Measurements from ENCODE around the gene MAT2A. TPM values are rescaled to one million over a fixed set of nuclear protein-coding genes. Genes with fewer than 3 reads are reported as not detected.
A peak's percentile ranks its signal among the peaks of the same experiment; 100 is the strongest.
"Not testable (repeated sequence)": the region's sequence is repeated elsewhere in the genome, so short reads cannot be mapped to it uniquely, and the experiment has no call there.

Gene MAT2A
- total RNA-seq, 1 experiment from 2014 or later: 444 TPM

DNA sequence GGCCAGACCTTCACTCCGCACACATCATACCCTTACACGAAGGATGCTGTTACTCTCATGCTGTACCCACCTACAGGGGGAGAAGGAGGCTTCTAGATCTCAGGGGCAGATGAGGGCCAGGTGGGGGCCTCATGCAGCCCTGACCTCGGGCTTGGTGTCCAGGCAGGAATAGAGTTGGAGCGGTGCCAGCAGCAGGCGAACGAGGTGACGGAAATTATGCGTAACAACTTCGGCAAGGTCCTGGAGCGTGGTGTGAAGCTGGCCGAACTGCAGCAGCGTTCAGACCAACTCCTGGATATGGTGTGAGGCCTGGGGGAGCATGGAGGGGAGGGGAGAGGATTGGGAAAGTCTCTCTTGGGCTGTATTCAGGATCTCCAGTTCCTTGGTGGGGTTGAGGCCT is 52.6 kb downstream of the MAT2A start:
- TF ChIP-seq YY1 (IDR thresholded peaks at IDR 0.05; ENCODE audit: extremely low read depth, insufficient replicate concordance, low read depth, low read length): no peak
- no peak for TF ChIP-seq SP1 (IDR thresholded peaks at IDR 0.05; ENCODE audit: low read depth)
- TF ChIP-seq, protein P1, sequence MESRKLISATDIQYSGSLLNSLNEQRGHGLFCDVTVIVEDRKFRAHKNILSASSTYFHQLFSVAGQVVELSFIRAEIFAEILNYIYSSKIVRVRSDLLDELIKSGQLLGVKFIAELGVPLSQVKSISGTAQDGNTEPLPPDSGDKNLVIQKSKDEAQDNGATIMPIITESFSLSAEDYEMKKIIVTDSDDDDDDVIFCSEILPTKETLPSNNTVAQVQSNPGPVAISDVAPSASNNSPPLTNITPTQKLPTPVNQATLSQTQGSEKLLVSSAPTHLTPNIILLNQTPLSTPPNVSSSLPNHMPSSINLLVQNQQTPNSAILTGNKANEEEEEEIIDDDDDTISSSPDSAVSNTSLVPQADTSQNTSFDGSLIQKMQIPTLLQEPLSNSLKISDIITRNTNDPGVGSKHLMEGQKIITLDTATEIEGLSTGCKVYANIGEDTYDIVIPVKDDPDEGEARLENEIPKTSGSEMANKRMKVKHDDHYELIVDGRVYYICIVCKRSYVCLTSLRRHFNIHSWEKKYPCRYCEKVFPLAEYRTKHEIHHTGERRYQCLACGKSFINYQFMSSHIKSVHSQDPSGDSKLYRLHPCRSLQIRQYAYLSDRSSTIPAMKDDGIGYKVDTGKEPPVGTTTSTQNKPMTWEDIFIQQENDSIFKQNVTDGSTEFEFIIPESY (IDR thresholded peaks at IDR 0.05; ENCODE audit: extremely low read depth, insufficient replicate concordance, low read length): no peak
- TF ChIP-seq, protein P2, sequence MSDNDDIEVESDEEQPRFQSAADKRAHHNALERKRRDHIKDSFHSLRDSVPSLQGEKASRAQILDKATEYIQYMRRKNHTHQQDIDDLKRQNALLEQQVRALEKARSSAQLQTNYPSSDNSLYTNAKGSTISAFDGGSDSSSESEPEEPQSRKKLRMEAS (IDR thresholded peaks at IDR 0.05): no peak
- TF ChIP-seq ZNF274 (IDR thresholded peaks at IDR 0.05; ENCODE audit: low read depth, low read length): no peak
- Histone ChIP-seq H3K9me3 (ENCODE audit: control insufficient read depth in 1 of 2, insufficient read depth in 1 of 2, low read depth in 1 of 2, low read length in 2 of 2) (no peaks in the 10 kb centered on the region), H3K9me2 (ENCODE audit: insufficient read depth) (no peaks in the 10 kb centered on the region), H4K20me1 (ENCODE audit: insufficient read depth) (no peaks in the 10 kb centered on the region), H3K4me1 (ENCODE audit: control insufficient read depth in 1 of 2, insufficient read depth in 2 of 2, low read length in 2 of 2) (peaks cover 8 to 24% of the 10 kb centered on the region in 2 experiments), H2AFZ (ENCODE audit: low read depth, low read length, poor library complexity, severe bottlenecking) (no peak overlapping the region), H3K79me2 (ENCODE audit: insufficient read depth, low read length) (peaks cover 11% of the 10 kb centered on the region), H3K36me3 (ENCODE audit: control insufficient read depth in 1 of 2, insufficient read depth in 2 of 2, low read length in 2 of 2) (no peaks in the 10 kb centered on the region), H3K27me3 (ENCODE audit: insufficient read depth, low read length) (no peaks in the 10 kb centered on the region), H3K4me3 (replicated peaks in 1 of 2; ENCODE audit: low read depth in 1 of 2, low read length in 2 of 2) (no peak overlapping the region), H3K9ac (ENCODE audit: low read length) (no peak overlapping the region), H3K4me2 (ENCODE audit: low read length) (no peak overlapping the region), H3K27ac (ENCODE audit: low read depth, low read length) (no peak overlapping the region)
- DNase-seq (ENCODE audit: low read depth, low spot score) (no peak), ATAC-seq (no peak)
- ChIA-PET CTCF (no interaction called here), RAD21 (ENCODE audit: low non-redundant PET in 1 of 2, low total read pairs in 2 of 2, uncharacterized antibody in 2 of 2, unreplicated experiment in 2 of 2) (no interaction called here), POLR2A (interaction anchor here (1.5 kb wide), 1 partner anchor 10 kb away, joined by 3 read pairs; no protein-coding TSS in a partner anchor)
- intact Hi-C loops (cut with micrococcal nuclease): no loop called here
- no TSS peak for BruUV-seq (replicated peaks)

DNA sequence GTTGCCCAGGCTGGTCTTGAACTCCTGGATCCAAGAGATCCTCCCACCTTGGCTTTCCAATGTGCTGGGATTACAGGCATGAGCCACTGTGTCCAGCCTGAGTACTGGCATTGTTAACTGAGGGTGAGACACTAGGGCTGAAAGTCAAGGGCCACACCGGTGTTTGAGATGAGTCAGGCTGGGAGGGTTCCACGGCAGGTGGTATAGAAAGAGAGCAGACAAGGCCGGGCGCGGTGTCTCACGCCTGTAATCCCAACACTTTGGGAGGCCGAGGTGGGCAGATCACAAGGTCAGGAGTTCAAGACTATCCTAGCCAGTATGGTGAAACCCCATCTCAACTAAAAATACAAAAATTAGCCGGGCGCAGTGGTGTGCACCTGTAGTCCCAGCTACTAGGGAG is 53.3 kb downstream of the MAT2A start:
- RAD21 ChIA-PET (ENCODE audit: low non-redundant PET in 1 of 2, low total read pairs in 2 of 2, uncharacterized antibody in 2 of 2, unreplicated experiment in 2 of 2): interaction anchor here (0.6 kb wide), 2 partner anchors 24 to 133 kb away, joined by 3 to 7 read pairs; no protein-coding TSS in a partner anchor

More for the DNA sequence above, 53.3 kb downstream of the MAT2A start:
- BruUV-seq (replicated peaks); H3K27ac ChIP-seq (ENCODE audit: low read depth, low read length); ATAC-seq; H3K36me3 ChIP-seq (ENCODE audit: control insufficient read depth in 1 of 2, insufficient read depth in 2 of 2, low read length in 2 of 2); H3K27me3 ChIP-seq (ENCODE audit: insufficient read depth, low read length); H3K4me3 ChIP-seq (replicated peaks in 1 of 2; ENCODE audit: low read depth in 1 of 2, low read length in 2 of 2); CTCF ChIA-PET; H3K9me2 ChIP-seq (ENCODE audit: insufficient read depth); H3K9ac ChIP-seq (ENCODE audit: low read length); intact Hi-C loops (cut with micrococcal nuclease); DNase-seq (ENCODE audit: low read depth, low spot score); H4K20me1 ChIP-seq (ENCODE audit: insufficient read depth); H2AFZ ChIP-seq (ENCODE audit: low read depth, low read length, poor library complexity, severe bottlenecking); H3K9me3 ChIP-seq (ENCODE audit: control insufficient read depth in 1 of 2, insufficient read depth in 1 of 2, low read depth in 1 of 2, low read length in 2 of 2): not testable (repeated sequence)
- Histone ChIP-seq H3K4me2 (ENCODE audit: low read length) (peak overlapping the region; percentile 19; the same call in 1 of the 2 replicates), H3K79me2 (ENCODE audit: insufficient read depth, low read length) (peaks cover 18% of the 10 kb centered on the region), H3K4me1 (ENCODE audit: control insufficient read depth in 1 of 2, insufficient read depth in 2 of 2, low read length in 2 of 2) (peaks cover 8 to 28% of the 10 kb centered on the region in 2 experiments; a peak in 3 of 4 replicates)
- POLR2A ChIA-PET: interaction anchor here (0.5 to 0.6 kb wide), 2 partner anchors 13 to 15 kb away, joined by 4 to 5 read pairs; partner anchors contain the start of gene VAMP8

All from HCT116 (cell line).